T follicular helper cell (primary cell): ENCODE data around the gene WNK3.

ENCODE experiments used
- DNase-seq: peaks from one replicate; pipeline ENCODE4 v3.0.0-alpha.2; 2020; ENCODE audit warnings: low read depth

WNK3 gene

DNA sequence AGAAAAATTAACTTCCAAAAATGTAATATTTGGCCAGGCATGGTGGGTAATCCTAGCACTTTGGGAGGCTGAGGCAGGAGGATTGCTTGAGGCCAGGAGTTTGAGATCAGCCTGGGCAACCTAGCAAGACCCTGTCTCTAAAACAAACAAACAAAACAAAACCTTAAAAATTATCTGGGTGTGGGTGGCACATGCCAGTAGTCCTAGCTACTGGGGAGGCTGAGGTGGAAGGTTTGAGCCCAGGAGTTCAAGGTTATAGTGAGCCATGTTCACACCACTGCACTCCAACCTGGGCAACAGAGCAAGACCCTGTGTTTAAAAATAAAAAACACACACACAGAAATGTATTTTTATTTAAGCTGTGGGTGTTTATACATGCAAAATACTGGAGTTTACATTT lies 186.8 kb downstream of the WNK3 start:
- no peak for DNase-seq

DNA sequence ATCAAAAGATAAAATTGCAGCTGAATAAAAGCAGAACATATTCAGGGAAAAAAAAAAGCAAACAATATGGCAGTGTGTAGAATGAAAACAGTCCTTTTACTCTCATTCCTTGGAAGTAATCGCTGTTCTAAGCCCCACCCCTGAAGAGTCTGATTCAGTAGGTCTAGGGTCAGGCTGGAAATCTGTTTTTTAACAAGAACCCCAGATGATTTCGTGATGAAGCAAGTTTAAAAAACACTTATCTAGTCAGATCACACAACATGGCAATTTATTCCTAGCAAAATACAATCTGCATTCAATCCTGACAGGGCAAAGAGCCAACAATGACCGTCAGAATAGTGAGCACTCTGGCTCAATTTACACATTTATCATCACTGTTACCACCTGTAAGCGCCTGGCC lies 190.9 kb downstream of the WNK3 start:
- DNase-seq, result no peak

- no peak for DNase-seq
Measured at GRCh38 chrX:54157561-54157960, 200.3 kb downstream of the WNK3 start.
